ENCODE data around the gene LEPR. TPM values are rescaled to one million over a fixed set of nuclear protein-coding genes. Genes with fewer than 3 reads are reported as not detected.

The LEPR gene
- total and polyA plus RNA-seq, 4 donors = 42.0 to 103 (median 72.7) TPM

DNA sequence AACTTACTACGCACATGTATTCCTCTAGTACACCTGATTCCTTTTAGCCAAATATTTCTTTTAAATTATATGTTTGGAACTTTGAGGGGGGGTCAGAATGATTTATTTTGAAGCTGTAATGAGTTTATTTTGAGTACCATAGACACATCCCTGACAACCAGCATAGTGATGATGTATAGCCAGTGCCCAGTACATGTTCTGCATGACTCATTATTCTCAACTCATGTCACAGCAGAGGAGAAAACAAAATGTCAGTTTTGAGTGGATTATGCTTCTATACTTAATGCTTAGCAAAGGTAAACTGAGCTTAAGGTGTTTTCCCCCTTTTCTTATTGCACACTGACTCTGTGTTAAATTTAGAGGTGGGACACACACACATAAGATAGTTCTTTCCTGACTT lies 22.4 kb upstream of the LEPR start:
- H3K36me3 ChIP-seq (ENCODE audit: control insufficient read depth in 4 of 4, insufficient read depth in 3 of 4, low read depth in 1 of 4, low read length in 3 of 4) = no peaks in the 10 kb centered on the region
- no peak overlapping the region for H3K4me3 ChIP-seq (ENCODE audit: low read depth in 1 of 3, low read length in 3 of 3)
- WGBS = 96% methylated on average over 1 of the region's 1 CpG
- no peaks in the 10 kb centered on the region for H3K4me1 ChIP-seq (ENCODE audit: control insufficient read depth in 4 of 4, insufficient read depth in 4 of 4, low read length in 3 of 4)
- H3K9ac ChIP-seq (ENCODE audit: low read depth in 1 of 2, low read length in 2 of 2) = no peak overlapping the region
- H3K9me3 ChIP-seq (ENCODE audit: control insufficient read depth in 4 of 4, low read length in 3 of 4) = no peaks in the 10 kb centered on the region
- DNase-seq (ENCODE audit: low spot score) = no peak
- H3K27ac ChIP-seq (ENCODE audit: low read depth in 1 of 2, low read length in 2 of 2) = no peak overlapping the region
- TF ChIP-seq, protein P1, sequence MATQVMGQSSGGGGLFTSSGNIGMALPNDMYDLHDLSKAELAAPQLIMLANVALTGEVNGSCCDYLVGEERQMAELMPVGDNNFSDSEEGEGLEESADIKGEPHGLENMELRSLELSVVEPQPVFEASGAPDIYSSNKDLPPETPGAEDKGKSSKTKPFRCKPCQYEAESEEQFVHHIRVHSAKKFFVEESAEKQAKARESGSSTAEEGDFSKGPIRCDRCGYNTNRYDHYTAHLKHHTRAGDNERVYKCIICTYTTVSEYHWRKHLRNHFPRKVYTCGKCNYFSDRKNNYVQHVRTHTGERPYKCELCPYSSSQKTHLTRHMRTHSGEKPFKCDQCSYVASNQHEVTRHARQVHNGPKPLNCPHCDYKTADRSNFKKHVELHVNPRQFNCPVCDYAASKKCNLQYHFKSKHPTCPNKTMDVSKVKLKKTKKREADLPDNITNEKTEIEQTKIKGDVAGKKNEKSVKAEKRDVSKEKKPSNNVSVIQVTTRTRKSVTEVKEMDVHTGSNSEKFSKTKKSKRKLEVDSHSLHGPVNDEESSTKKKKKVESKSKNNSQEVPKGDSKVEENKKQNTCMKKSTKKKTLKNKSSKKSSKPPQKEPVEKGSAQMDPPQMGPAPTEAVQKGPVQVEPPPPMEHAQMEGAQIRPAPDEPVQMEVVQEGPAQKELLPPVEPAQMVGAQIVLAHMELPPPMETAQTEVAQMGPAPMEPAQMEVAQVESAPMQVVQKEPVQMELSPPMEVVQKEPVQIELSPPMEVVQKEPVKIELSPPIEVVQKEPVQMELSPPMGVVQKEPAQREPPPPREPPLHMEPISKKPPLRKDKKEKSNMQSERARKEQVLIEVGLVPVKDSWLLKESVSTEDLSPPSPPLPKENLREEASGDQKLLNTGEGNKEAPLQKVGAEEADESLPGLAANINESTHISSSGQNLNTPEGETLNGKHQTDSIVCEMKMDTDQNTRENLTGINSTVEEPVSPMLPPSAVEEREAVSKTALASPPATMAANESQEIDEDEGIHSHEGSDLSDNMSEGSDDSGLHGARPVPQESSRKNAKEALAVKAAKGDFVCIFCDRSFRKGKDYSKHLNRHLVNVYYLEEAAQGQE (IDR thresholded peaks at IDR 0.05) = no peak
- no peak for TF ChIP-seq HNF4A (conservative IDR thresholded peaks at IDR 0.05)
- no peaks in the 10 kb centered on the region for H3K27me3 ChIP-seq (ENCODE audit: control insufficient read depth in 4 of 4, insufficient read depth in 4 of 4, low read length in 3 of 4)

DNA sequence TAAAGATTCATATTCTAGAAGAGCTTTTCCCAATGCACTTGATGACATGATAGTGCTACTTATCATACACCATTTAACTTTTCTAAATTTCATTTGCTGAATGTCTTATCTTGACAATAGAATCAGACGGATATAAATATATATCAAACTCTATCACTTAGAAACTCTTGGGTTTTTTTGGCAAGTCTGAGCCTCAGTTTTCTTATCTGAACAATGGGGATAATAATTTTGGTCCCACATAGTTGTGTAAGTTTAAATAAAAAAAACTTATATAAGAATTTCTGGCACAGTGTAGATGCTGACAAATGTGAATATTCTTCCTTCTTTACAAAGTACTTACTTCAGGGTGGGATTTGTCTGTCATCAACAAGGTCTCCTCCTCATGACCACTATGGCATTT lies 21.5 kb upstream of the LEPR start:
- TF ChIP-seq RAD21 (IDR thresholded peaks at IDR 0.05) (no peak), JUND (IDR thresholded peaks at IDR 0.05) (no peak), FOXA1 (IDR thresholded peaks at IDR 0.05) (no peak), SP1 (IDR thresholded peaks at IDR 0.05) (no peak), TAF1 (conservative IDR thresholded peaks at IDR 0.05) (no peak), EGR1 (IDR thresholded peaks at IDR 0.05; ENCODE audit: low read depth in 2 of 2) (no peak), YY1 (IDR thresholded peaks at IDR 0.05) (no peak), GABPA (IDR thresholded peaks at IDR 0.05 in 1 of 2, conservative IDR thresholded peaks at IDR 0.05 in 1 of 2) (no peak), RXRA (IDR thresholded peaks at IDR 0.05) (no peak), FOXA2 (IDR thresholded peaks at IDR 0.05) (no peak)
- TF ChIP-seq, protein P1 (IDR thresholded peaks at IDR 0.05) = no peak
- TF ChIP-seq, protein P2, sequence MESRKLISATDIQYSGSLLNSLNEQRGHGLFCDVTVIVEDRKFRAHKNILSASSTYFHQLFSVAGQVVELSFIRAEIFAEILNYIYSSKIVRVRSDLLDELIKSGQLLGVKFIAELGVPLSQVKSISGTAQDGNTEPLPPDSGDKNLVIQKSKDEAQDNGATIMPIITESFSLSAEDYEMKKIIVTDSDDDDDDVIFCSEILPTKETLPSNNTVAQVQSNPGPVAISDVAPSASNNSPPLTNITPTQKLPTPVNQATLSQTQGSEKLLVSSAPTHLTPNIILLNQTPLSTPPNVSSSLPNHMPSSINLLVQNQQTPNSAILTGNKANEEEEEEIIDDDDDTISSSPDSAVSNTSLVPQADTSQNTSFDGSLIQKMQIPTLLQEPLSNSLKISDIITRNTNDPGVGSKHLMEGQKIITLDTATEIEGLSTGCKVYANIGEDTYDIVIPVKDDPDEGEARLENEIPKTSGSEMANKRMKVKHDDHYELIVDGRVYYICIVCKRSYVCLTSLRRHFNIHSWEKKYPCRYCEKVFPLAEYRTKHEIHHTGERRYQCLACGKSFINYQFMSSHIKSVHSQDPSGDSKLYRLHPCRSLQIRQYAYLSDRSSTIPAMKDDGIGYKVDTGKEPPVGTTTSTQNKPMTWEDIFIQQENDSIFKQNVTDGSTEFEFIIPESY (IDR thresholded peaks at IDR 0.05) = no peak
- TF ChIP-seq, protein P3, sequence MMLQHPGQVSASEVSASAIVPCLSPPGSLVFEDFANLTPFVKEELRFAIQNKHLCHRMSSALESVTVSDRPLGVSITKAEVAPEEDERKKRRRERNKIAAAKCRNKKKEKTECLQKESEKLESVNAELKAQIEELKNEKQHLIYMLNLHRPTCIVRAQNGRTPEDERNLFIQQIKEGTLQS (IDR thresholded peaks at IDR 0.05) = no peak
- TF ChIP-seq, protein P4, sequence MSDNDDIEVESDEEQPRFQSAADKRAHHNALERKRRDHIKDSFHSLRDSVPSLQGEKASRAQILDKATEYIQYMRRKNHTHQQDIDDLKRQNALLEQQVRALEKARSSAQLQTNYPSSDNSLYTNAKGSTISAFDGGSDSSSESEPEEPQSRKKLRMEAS (IDR thresholded peaks at IDR 0.05) = no peak
- TF ChIP-seq, protein P5, sequence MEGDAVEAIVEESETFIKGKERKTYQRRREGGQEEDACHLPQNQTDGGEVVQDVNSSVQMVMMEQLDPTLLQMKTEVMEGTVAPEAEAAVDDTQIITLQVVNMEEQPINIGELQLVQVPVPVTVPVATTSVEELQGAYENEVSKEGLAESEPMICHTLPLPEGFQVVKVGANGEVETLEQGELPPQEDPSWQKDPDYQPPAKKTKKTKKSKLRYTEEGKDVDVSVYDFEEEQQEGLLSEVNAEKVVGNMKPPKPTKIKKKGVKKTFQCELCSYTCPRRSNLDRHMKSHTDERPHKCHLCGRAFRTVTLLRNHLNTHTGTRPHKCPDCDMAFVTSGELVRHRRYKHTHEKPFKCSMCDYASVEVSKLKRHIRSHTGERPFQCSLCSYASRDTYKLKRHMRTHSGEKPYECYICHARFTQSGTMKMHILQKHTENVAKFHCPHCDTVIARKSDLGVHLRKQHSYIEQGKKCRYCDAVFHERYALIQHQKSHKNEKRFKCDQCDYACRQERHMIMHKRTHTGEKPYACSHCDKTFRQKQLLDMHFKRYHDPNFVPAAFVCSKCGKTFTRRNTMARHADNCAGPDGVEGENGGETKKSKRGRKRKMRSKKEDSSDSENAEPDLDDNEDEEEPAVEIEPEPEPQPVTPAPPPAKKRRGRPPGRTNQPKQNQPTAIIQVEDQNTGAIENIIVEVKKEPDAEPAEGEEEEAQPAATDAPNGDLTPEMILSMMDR (IDR thresholded peaks at IDR 0.05; ENCODE audit: low read depth, low read length, missing input control) = no peak
- Histone ChIP-seq H3K27ac (ENCODE audit: low read depth in 1 of 2, low read length in 2 of 2) (no peak overlapping the region), H3K9me3 (ENCODE audit: control insufficient read depth in 4 of 4, low read length in 3 of 4) (no peaks in the 10 kb centered on the region), H3K9ac (ENCODE audit: low read depth in 1 of 2, low read length in 2 of 2) (no peak overlapping the region), H3K36me3 (ENCODE audit: control insufficient read depth in 4 of 4, insufficient read depth in 3 of 4, low read depth in 1 of 4, low read length in 3 of 4) (no peaks in the 10 kb centered on the region), H3K4me1 (ENCODE audit: control insufficient read depth in 4 of 4, insufficient read depth in 4 of 4, low read length in 3 of 4) (no peaks in the 10 kb centered on the region), H3K4me3 (ENCODE audit: low read depth in 1 of 3, low read length in 3 of 3) (no peak overlapping the region), H3K27me3 (ENCODE audit: control insufficient read depth in 4 of 4, insufficient read depth in 4 of 4, low read length in 3 of 4) (no peaks in the 10 kb centered on the region)
- DNase-seq (ENCODE audit: low spot score) = no peak
- 94% methylated on average over 1 of the region's 1 CpG for WGBS

All from liver (tissue), 9 donors.